COLO668 (cell line): Measurements from ENCODE around the gene MBP.
"Not testable (repeated sequence)": the region's sequence is repeated elsewhere in the genome, so short reads cannot be mapped to it uniquely, and the experiment has no call there.

ENCODE experiments used
- DNase-seq: peaks from one replicate; lab custom pipeline; 2025; ENCODE audit not compliant: unreplicated experiment; lab: John Stamatoyannopoulos, UW

Gene MBP

GRCh38 chr18:76980663-76981395 is 151.8 kb downstream of the MBP start:
- no peak for DNase-seq

GRCh38 chr18:76979906-76980305 is 152.7 kb downstream of the MBP start:
- no peak for DNase-seq

GRCh38 chr18:76979111-76979751 is 153.4 kb downstream of the MBP start:
- no peak for DNase-seq

- no peak for DNase-seq
Measured at GRCh38 chr18:76978616-76979015, 154.0 kb downstream of the MBP start.

- DNase-seq = no peak
Measured at GRCh38 chr18:76977684-76978232, 154.8 kb downstream of the MBP start.

- no peak for DNase-seq
Measured at GRCh38 chr18:76977108-76977621, 155.4 kb downstream of the MBP start.

GRCh38 chr18:76975577-76976110 is 156.9 kb downstream of the MBP start:
- no peak for DNase-seq

- DNase-seq = no peak
Measured at GRCh38 chr18:76974386-76974785, 158.2 kb downstream of the MBP start.

GRCh38 chr18:76973520-76974266 is 158.9 kb downstream of the MBP start:
- no peak for DNase-seq

GRCh38 chr18:76972846-76973519 is 159.6 kb downstream of the MBP start:
- no peak for DNase-seq

GRCh38 chr18:76972241-76972640 is 160.3 kb downstream of the MBP start:
- no peak for DNase-seq

- DNase-seq = no peak
Measured at GRCh38 chr18:76970770-76971559, 161.6 kb downstream of the MBP start.

- no peak for DNase-seq
Measured at GRCh38 chr18:76967721-76968472, 164.7 kb downstream of the MBP start.

- not testable (repeated sequence) for DNase-seq
Measured at GRCh38 chr18:76967299-76967698, 165.3 kb downstream of the MBP start.

- not testable (repeated sequence) for DNase-seq
Measured at GRCh38 chr18:76965555-76966151, 166.9 kb downstream of the MBP start.

GRCh38 chr18:76963936-76964335 is 168.6 kb downstream of the MBP start:
- no peak for DNase-seq

- no peak for DNase-seq
Measured at GRCh38 chr18:76962851-76963250, 169.7 kb downstream of the MBP start.

GRCh38 chr18:76960528-76961035 is 172.0 kb downstream of the MBP start:
- DNase-seq = no peak

GRCh38 chr18:76959605-76960004 is 173.0 kb downstream of the MBP start:
- no peak for DNase-seq
